Activated T-cell treated with anti-CD3 and anti-CD28 coated beads for 48 hours (primary cell): ENCODE data around the gene NOP58.
A peak's percentile ranks its signal among the peaks of the same experiment; 100 is the strongest.
"Not testable (repeated sequence)": the region's sequence is repeated elsewhere in the genome, so short reads cannot be mapped to it uniquely, and the experiment has no call there.

Experiments used
- DNase-seq: peaks from one replicate; pipeline ENCODE4 v3.0.0-alpha.2; 2020; ENCODE audit warnings: low read depth

The NOP58 gene, protein sequence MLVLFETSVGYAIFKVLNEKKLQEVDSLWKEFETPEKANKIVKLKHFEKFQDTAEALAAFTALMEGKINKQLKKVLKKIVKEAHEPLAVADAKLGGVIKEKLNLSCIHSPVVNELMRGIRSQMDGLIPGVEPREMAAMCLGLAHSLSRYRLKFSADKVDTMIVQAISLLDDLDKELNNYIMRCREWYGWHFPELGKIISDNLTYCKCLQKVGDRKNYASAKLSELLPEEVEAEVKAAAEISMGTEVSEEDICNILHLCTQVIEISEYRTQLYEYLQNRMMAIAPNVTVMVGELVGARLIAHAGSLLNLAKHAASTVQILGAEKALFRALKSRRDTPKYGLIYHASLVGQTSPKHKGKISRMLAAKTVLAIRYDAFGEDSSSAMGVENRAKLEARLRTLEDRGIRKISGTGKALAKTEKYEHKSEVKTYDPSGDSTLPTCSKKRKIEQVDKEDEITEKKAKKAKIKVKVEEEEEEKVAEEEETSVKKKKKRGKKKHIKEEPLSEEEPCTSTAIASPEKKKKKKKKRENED

DNA sequence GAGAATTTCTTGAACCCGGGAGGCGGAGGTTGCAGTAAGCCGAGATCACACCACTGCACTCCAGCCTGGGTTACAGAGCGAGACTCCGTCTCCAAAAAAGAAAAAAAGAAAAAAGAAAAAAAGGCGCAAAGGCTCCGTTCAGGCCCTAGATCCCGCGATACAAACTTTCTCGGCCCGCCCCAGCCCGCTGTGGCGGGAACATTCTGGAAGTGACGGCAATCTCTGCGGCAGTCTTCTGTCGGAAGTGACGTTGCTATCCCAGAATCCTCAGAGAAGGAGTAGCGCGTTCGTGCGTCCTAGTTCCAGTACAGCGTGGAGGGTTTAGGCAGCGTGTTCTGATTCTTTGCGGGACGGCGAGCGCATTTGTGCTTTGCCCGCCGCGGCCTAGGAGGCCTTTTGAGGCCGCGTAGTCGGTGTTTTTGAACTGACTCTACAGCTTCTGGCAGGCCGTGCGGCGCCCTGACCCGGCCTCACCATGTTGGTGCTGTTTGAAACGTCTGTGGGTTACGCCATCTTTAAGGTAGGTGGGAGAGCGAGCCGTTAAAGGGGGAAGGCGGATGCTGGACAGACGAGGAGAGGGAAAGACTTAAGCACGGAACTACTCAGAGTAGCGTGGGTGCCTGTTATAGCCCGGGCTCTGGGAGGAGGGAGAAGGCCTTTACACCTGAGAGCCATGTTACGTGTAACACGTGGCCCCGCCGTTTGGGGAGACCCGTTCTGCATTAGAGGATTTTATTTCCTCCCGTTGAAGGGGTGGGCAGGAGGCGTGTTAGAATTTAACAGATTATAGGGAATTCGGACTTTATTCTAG is at the start of gene NOP58:
NOP58 (plus strand) TSS at position 297 of the 811 bp plus-strand sequence; CDS start at position 476, 179 bp downstream.
- DNase-seq: peak; percentile 87

DNA sequence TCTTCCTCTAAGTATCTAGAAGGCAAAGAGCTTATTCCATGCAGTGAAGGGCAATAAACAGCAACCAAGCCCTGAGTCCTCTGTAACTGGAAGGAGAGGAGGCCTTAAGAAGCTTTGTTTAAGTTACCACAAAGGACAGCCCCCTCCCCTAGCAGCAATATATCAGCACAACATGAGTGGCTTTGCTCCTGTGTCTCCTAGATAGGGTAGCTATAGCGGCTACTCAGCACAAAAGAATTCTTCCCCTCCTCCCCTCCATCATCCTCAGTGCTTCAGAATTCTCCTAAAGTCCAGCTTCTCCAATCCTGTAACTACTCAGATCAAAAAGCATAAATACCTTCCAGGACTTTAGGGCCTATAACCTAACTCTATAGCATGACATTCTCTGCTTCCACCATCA is 43.7 kb upstream of the NOP58 start:
- no peak for DNase-seq

DNA sequence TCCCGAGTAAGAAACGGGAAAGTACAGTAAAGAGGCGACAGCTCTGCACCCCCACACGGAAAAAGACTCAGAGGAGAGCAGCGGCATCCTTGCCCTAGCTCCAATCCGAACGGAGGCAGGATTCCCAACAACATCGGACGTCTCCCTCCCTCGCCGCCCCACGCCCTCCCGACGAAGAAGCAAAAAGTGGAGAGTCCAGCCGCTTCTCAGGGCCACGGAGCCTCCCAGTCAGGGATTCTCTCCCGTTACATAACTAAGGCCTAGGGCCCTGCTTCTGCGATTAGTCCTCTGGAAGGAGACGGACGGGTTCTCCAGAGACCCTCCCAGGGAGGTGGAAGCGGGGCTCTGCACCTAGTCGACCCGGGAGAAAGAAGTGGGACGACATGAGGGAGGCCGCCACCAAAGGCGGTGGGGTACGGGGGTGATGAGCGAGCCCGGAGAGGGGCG is 27.8 kb upstream of the NOP58 start:
- DNase-seq: peak; percentile 10

DNA sequence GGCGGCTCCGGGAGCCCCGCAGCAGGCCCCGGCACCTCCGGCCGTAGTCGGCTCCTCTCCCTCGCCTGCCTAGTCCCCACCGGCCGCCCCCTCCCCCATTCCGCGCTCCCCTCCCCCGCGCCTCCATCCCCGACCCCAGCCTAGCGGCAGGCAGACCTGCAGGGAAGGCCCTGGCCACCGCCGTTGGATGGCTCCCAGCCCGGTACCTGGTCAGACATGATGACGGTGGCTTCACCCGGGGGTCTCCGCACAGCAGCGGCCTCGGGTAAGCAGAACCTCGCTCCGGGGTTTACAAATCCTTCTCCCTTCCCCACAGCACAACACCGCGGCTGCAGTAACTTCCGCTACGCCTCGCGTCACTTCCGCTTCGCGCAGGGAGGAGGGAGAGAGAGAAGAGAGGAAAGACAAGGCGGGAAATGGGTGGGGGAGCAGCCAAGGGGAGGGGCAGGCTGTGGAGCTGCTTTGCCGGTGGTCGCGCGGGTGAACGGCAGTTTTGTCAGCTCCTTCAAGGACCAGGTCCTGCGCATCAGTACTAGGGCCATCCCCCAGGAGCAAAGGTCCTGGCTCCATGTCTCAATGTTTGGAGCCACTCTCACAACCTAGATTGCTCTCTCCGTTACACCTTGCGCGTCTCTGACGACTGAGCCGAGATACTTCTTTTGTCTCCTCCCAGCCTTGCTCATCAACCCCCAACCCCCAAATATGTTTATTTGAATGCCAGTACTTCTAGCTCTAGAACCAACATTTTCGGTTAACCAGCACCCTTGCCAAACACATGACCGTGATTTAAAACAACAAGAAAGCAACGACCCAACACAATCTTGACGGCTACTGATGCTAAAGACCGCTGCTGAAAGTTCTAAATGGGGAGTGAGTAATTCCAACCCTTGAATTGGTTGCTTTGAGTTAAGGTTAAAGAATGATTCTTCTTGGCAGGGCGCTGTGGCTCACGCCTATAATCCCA is 27.0 kb upstream of the NOP58 start, which contains the start of gene SUMO1:
SUMO1 (minus strand) TSS at position 364 of the 964 bp plus-strand sequence; CDS start at position 218, 146 bp downstream.
- DNase-seq: peak; percentile 86

DNA sequence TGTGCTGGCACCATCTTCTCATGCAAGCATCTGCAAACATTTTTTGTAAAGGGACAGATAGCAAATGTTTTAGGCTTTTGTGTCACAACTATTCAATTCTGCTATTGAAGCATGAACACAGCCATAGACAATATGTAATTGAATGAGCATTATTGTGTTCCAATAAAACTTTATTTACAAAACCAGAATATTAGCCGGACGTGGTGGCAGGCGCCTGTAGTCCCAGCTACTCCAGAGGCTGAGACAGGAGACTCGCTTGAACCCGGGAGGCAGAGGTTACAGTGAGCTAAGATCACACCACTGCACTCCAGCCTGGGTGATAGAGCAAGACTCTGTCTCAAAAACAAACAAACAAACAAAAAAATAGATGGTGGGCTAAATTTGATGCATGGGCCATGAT is 17.9 kb upstream of the NOP58 start:
- not testable (repeated sequence) for DNase-seq

DNA sequence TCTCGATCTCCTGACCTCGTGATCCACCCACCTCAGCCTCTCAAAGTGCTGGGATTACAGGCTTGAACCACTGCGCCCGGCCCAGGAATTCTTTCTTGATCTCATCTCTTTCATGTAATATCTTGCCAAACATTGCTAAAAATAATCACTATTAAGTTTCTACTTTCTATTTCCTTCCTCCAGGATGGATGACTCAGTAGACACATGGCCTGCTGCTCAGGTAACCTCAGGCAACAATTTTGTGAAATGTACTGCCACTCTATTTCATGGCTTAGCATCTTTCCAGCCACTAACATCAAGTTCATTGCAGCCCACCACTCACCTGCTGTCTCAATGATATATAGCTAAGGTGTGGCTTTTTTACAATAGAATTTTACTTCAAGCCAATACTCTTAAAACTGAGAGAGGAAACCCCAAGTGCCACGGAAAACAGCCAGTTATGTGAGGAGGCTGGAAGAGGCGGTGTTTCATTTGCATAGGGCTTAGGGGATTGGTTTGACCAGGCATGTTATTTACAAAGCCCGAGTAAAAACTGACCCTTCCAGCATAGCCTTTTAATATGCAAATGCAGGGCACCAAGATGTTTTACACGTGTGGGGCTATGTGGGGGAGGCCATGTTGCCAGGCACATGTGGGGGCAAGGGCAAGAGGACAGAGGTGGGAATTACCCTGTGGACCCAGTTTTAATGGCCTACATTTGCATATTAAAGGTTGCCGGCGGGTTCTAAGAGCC is 15.9 kb upstream of the NOP58 start:
- no peak for DNase-seq

DNA sequence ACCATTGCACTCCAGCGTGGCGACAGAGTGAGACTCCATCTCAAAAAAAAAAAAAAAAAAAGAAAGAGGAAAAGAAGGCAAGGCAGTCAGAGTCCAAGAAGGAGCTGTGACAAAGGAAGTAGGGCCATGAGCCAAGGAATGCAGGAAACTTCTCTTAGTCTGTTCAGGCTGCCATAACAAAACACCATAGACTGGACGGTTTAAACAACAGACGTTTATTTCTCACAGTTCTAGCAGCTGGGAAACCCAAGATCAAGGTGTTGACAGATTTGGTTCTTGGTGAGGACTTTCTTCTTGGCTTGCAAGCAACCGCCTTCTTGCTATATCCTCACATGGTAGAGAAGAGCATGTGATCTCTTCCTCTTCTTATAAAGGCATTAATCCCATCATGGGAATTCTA is 14.1 kb upstream of the NOP58 start:
- no peak for DNase-seq

DNA sequence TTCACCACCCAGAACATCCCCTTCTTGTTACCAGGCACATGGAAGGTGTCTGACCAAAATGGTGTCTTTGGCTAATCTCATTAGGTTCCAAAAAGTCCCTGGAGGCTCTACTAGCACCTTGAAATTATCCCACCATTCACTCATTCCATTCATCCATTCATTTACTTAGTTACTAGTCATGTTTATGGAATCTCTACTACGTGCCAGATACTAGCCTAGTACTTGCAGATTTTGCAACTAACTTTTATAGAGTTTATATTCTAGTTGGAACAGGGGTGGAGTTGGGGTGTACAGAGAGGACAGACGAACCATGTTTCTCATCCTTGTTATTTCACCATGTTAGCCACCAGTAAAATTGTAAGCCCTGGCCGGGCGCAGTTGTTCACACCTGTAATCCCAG is 4.0 kb upstream of the NOP58 start:
- no peak for DNase-seq

DNA sequence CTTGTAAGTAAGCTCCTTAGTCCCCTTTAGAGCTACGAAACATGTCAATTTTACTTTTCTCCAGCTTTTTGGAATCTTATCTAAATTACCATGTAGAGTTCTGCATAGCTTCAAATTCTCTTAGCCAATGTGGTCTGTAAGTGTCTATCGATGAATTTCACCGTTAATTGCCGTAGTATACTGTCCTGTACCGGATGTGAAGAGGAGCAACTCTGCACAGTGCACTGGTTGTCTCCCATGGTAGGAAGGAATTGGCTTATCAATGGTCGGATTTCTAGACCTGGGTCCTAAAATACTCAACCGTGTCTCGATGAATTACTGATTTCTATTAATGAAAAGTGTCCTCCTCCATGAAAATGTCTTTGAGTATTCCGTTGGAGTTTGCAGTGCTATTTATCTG is 1.9 kb downstream of the NOP58 start:
- DNase-seq: no peak

DNA sequence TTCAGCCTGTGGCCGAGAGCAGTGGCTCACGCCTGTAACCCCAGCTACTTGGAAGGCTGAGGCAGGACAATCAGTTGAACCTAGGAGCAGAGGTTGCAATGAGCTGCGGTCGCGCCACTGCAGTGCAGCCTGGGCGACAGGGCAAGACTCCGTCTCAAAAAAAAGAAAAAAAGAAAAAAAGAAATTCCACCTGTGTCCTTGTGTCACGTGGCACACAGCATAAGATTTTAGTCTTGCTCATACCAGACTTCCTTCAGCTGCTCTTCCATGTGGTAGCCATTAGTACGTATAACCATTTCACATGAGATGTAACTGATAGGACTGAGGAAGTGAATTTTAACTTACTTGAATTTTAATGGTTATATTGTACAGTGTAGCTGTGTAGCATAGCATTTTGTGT is 4.0 kb downstream of the NOP58 start:
- no peak for DNase-seq

DNA sequence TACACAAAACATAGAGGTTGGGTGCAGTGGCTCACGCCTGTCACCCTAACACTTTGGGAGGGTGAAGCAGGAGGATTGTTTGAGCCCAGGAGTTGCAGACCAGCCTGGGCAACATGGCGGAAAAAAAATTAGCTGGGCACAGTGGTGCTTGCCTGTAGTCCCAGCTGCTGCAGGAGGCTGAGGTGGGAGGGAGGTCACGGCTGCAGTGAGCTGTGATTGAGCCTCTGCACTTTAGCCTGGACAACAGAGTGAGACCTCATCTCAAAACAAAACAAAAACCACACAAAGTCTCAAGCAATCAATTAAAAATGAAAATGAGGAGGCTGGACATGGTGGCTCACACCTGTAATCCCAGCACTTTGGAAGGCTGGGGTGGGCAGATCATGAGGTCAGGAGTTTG is 4.9 kb downstream of the NOP58 start:
- no peak for DNase-seq

DNA sequence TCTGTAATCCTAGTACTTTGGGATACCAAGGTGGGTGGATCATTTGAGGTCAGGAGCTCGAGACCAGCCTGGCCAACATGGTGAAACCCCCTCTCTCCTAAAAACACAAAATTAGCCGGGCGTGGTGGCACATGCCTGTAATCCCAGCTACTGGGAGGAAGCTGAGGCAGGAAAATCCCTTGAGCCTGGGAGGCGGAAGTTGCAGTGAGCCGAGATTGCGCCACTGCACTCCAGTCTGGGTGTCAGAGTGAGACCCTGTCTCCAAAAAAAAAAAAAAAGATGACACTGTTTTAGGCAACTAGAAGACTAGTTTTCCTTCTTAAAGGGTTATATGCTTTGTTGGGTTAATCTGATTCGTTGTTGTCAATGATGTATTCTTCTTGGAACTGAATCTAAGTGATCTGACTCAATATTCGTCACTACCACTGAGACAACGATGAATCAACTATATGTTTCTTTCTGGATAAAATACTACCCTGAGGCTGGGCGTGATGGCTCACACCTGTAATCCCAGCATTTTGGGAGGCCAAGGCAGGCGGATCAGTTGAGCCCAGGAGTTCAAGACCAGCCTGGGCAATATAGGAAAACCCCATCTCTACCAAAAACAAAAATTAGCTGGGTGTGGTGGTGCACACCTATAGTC is 10.6 kb downstream of the NOP58 start:
- DNase-seq: not testable (repeated sequence)

DNA sequence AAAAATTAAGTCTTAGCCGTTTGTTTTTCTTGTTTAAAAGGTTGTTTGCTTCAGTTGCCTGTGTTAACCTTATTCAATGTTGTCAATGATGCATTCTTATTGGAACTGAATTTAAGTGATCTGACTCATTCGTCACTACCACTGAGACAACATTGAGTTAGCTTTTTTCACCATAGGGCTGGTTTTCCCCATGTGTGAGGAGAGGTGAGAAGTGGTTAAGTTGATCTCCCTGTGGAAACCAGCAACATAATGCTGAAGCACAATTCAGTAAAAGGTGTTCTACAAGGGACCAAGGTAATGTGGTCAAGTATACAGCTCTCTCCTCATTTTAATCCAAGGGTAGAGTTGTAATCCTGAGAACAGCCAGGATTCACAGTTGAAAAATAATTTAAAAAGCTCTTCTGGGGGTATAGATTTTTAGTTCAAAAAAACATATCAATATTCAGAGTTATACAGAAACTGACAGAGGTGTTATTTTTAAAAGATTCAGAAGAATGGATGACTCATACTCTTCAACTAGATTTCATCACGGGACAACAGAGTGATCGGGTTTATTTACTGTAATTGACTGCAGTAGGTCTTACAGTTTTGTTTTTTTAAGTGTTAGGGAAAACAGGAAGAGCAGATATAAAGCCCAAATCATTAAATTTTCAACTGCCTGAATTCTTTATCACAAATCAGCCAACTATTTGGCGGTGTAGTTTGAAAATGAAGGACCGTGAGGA is 12.6 kb downstream of the NOP58 start:
- no peak for DNase-seq

DNA sequence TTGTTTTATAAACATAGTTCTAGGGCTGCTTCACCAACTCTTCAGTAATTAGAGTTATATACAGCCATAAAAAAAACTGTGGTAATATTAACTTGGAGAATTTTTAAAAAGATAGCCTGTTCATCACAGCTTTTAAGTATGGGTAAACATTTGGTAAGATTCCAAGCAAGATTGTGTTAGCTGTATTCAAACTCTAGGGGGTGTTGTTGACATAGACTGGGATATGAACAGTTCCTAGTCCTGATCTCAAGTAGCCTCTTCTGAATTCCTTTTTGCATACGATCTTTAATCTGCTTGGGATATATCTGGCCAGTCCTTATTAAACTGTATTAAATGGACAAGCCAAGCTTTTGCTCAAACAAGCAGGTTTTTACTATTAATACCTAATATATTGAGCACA is 13.4 kb downstream of the NOP58 start:
- DNase-seq: no peak

DNA sequence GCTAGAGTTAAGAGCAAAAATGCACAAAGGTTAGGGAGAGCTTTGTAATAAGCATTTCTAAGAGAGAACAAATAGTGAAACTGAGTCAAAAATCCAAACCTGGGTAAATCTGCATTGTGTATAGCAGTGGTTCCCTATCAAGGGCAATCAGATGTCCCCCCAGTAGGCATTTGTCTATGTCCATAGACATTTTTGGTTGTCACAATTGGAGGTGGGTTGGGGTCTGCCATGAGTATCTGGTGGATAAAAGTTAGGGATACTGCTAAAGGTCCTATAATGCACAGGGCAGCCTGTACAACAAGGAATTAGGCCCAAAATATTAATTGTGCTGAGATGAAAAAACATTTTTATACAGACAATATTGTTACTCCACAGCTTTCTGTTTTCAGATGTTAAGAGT is 21.0 kb downstream of the NOP58 start:
- no peak for DNase-seq

DNA sequence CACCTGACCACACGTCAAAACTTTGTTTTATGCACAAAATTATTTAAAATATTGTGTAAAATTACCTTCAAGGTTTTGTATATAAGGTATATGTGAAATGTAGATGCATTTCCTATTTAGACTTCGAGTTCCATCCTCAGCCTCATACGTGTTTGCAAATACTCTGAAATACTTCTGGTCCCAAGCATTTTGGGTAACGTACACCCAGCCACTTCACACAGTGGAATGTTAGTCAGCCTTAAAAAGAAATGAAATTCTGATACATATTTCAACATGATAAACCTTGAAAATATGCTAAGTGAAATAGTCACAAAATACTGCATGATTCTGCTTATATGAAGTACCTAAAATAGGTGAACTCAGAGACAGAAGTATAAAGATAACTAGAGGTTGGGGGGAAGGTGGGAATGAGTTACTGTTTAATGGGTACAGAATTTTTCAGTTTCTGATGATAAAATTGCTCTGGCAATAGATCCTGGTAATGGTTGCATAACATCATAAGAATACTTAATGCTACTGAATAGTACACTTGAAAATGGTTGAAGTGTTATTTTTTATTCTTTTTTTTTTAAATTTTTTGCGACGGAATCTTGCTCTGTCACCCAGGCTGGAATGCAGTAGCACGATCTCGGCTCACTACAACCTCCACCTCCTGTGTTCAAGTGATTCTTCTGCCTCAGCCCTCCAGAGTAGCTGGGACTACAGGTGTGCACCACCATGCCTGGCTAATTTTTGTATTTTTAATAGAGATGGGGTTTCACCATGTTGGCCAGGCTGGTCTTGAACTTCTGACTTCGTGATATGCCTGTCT is 24.0 kb downstream of the NOP58 start:
- no peak for DNase-seq

DNA sequence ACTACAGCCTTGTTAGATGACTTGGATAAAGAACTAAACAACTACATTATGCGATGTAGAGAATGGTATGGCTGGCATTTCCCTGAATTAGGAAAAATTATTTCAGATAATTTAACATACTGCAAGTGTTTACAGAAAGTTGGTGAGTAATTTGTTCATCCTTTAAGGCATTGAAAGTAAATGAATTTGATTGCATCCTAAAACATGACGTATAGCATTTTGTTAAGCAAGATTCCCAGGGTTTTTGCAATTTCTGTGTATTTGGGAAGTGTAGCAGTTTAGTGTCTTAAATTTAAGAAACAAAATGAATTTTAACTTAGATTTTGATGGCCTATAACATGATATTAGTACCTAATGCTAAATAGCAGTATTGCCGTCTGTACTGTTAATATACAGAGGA is 24.8 kb downstream of the NOP58 start:
- no peak for DNase-seq

DNA sequence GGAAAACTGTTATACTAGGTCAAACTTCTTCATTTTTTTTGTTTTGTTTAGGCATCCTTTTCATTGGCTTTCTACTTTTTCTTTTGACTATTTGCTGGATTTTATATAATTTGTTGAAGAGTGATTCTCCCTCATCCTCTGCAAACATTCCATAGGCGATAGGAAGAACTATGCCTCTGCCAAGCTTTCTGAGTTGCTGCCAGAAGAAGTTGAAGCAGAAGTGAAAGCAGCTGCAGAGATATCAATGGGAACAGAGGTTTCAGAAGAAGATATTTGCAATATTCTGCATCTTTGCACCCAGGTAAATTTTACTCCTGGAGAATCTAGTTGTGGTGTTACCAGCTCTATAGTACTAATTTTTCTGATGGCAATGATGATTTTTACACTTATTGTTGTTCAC is 25.4 kb downstream of the NOP58 start:
- DNase-seq: no peak

DNA sequence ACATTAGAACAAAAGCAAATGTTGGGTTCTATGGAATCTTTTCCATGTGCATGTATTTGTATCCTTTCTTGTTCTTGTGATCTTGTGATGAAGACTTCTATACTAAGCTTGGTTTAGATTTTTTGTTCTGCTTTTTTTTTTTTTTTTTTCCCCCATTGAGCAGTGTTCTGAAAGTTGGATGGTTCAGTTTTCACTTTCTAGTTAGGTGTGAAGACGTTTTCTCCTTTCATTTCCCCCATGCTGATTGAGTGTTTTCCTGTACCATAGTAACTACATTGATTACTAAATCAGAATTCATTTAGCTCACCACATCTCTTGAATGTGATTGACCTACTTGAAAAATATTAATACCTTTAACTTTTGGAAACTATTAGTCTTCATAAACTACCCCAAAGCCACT is 34.1 kb downstream of the NOP58 start:
- DNase-seq: no peak
